ENCODE measurements around the gene INS.

Gene INS

GRCh38 chr11:2191883-2192282 is 30.9 kb upstream of the INS start:
- Histone ChIP-seq H3K9me3 (ENCODE audit: control insufficient read depth in 2 of 2, low read length in 2 of 2) (no peaks in the 10 kb centered on the region), H3K4me3 (ENCODE audit: low read length in 2 of 2) (no peak overlapping the region), H3K4me1 (ENCODE audit: control insufficient read depth in 2 of 2, insufficient read depth in 2 of 2, low read length in 2 of 2) (peaks cover 0 to 6% of the 10 kb centered on the region in 2 donors), H3K27me3 (ENCODE audit: control insufficient read depth in 2 of 2, insufficient read depth in 2 of 2, low read length in 2 of 2) (peaks cover 7 to 18% of the 10 kb centered on the region in 2 donors), H3K36me3 (ENCODE audit: control insufficient read depth in 2 of 2, insufficient read depth in 2 of 2, low read length in 2 of 2) (no peaks in the 10 kb centered on the region), H3K27ac (ENCODE audit: low read depth in 2 of 2, low read length in 2 of 2) (no peak overlapping the region), H3K9ac (ENCODE audit: low read depth in 1 of 2, low read length in 2 of 2) (no peak overlapping the region)

GRCh38 chr11:2190657-2191471 is 29.9 kb upstream of the INS start:
- peaks cover 10 to 24% of the 10 kb centered on the region in 2 donors for H3K27me3 ChIP-seq (ENCODE audit: control insufficient read depth in 2 of 2, insufficient read depth in 2 of 2, low read length in 2 of 2)
- peaks cover 0 to 6% of the 10 kb centered on the region in 2 donors for H3K4me1 ChIP-seq (ENCODE audit: control insufficient read depth in 2 of 2, insufficient read depth in 2 of 2, low read length in 2 of 2)
- H3K9me3 ChIP-seq (ENCODE audit: control insufficient read depth in 2 of 2, low read length in 2 of 2), result no peaks in the 10 kb centered on the region
- H3K4me3 ChIP-seq (ENCODE audit: low read length in 2 of 2), result no peak overlapping the region
- H3K9ac ChIP-seq (ENCODE audit: low read depth in 1 of 2, low read length in 2 of 2), result no peak overlapping the region
- no peaks in the 10 kb centered on the region for H3K36me3 ChIP-seq (ENCODE audit: control insufficient read depth in 2 of 2, insufficient read depth in 2 of 2, low read length in 2 of 2)
- no peak overlapping the region for H3K27ac ChIP-seq (ENCODE audit: low read depth in 2 of 2, low read length in 2 of 2)

DNA sequence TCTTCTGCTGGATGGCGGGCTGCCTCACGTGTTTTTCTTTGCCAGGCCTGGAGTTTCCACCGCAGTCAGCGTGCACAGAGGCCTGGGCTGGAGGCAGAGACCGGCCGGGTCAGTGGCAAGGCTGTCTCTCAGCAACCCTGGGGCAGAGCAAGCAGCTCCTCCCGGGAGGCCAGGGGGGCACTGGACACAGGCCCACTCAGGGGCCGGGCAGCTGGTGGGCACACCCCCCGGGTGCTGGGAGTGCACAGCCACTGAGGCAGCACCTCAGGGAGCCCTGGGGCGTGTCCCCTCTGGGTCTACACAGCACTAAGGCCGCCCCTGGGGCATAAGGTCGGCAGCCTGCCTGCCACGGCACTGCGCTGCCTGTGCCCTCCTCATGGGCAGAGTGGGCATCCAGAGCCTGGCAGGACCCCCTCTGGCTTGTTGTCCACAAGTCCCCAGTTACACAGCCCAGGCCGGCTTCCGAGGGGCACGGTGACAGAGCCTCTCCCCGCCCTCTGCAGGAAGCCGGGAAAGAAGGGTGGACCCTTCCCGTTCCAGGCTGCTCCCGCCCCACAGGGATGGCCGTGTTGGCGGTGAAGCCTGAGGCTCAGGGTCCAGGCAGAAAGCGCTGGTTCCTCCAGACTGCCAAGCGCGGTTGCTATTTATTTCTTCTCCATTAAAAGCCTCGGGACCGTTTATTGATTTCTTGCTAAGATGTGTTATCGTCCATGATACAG is 29.1 kb upstream of the INS start:
- H3K4me3 ChIP-seq (ENCODE audit: low read length in 2 of 2), result no peak overlapping the region
- H3K27me3 ChIP-seq (ENCODE audit: control insufficient read depth in 2 of 2, insufficient read depth in 2 of 2, low read length in 2 of 2), result peaks cover 12 to 31% of the 10 kb centered on the region in 2 donors
- no peaks in the 10 kb centered on the region for H3K36me3 ChIP-seq (ENCODE audit: control insufficient read depth in 2 of 2, insufficient read depth in 2 of 2, low read length in 2 of 2)
- H3K4me1 ChIP-seq (ENCODE audit: control insufficient read depth in 2 of 2, insufficient read depth in 2 of 2, low read length in 2 of 2), result peaks cover 0 to 6% of the 10 kb centered on the region in 2 donors
- no peak overlapping the region for H3K27ac ChIP-seq (ENCODE audit: low read depth in 2 of 2, low read length in 2 of 2)
- H3K9me3 ChIP-seq (ENCODE audit: control insufficient read depth in 2 of 2, low read length in 2 of 2), result no peaks in the 10 kb centered on the region
- no peak overlapping the region for H3K9ac ChIP-seq (ENCODE audit: low read depth in 1 of 2, low read length in 2 of 2)

GRCh38 chr11:2188745-2189144 is 27.7 kb upstream of the INS start:
- Histone ChIP-seq H3K9ac (ENCODE audit: low read depth in 1 of 2, low read length in 2 of 2) (no peak overlapping the region), H3K27ac (ENCODE audit: low read depth in 2 of 2, low read length in 2 of 2) (no peak overlapping the region), H3K9me3 (ENCODE audit: control insufficient read depth in 2 of 2, low read length in 2 of 2) (no peaks in the 10 kb centered on the region), H3K36me3 (ENCODE audit: control insufficient read depth in 2 of 2, insufficient read depth in 2 of 2, low read length in 2 of 2) (no peaks in the 10 kb centered on the region), H3K4me1 (ENCODE audit: control insufficient read depth in 2 of 2, insufficient read depth in 2 of 2, low read length in 2 of 2) (peaks cover 0 to 6% of the 10 kb centered on the region in 2 donors), H3K4me3 (ENCODE audit: low read length in 2 of 2) (no peak overlapping the region), H3K27me3 (ENCODE audit: control insufficient read depth in 2 of 2, insufficient read depth in 2 of 2, low read length in 2 of 2) (peaks cover 12 to 39% of the 10 kb centered on the region in 2 donors)

DNA sequence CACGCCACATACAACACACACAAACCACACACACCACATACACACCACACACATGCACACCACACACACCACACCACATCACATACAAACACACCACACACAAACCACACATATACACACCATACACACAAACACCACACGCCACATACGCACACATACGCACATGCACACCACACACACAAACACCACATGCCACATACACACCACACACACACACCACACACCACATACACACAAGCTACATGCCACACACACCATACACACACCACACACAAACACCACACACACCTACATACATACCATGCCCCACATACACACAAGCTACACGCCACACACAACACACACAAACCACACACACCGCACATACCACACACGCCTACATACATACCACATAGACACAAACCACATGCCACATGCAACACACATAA is 26.3 kb upstream of the INS start:
- H3K4me1 ChIP-seq (ENCODE audit: control insufficient read depth in 2 of 2, insufficient read depth in 2 of 2, low read length in 2 of 2), result peaks cover 0 to 4% of the 10 kb centered on the region in 2 donors
- H3K27me3 ChIP-seq (ENCODE audit: control insufficient read depth in 2 of 2, insufficient read depth in 2 of 2, low read length in 2 of 2), result peaks cover 12 to 39% of the 10 kb centered on the region in 2 donors
- H3K27ac ChIP-seq (ENCODE audit: low read depth in 2 of 2, low read length in 2 of 2), result no peak overlapping the region
- no peaks in the 10 kb centered on the region for H3K9me3 ChIP-seq (ENCODE audit: control insufficient read depth in 2 of 2, low read length in 2 of 2)
- H3K4me3 ChIP-seq (ENCODE audit: low read length in 2 of 2), result no peak overlapping the region
- H3K36me3 ChIP-seq (ENCODE audit: control insufficient read depth in 2 of 2, insufficient read depth in 2 of 2, low read length in 2 of 2), result no peaks in the 10 kb centered on the region
- no peak overlapping the region for H3K9ac ChIP-seq (ENCODE audit: low read depth in 1 of 2, low read length in 2 of 2)

GRCh38 chr11:2186669-2187279 is 25.8 kb upstream of the INS start:
- Histone ChIP-seq H3K36me3 (ENCODE audit: control insufficient read depth in 2 of 2, insufficient read depth in 2 of 2, low read length in 2 of 2) (no peaks in the 10 kb centered on the region), H3K9ac (ENCODE audit: low read depth in 1 of 2, low read length in 2 of 2) (no peak overlapping the region), H3K4me3 (ENCODE audit: low read length in 2 of 2) (no peak overlapping the region), H3K27ac (ENCODE audit: low read depth in 2 of 2, low read length in 2 of 2) (no peak overlapping the region), H3K27me3 (ENCODE audit: control insufficient read depth in 2 of 2, insufficient read depth in 2 of 2, low read length in 2 of 2) (peaks cover 12 to 43% of the 10 kb centered on the region in 2 donors), H3K9me3 (ENCODE audit: control insufficient read depth in 2 of 2, low read length in 2 of 2) (no peaks in the 10 kb centered on the region), H3K4me1 (ENCODE audit: control insufficient read depth in 2 of 2, insufficient read depth in 2 of 2, low read length in 2 of 2) (peaks cover 0 to 4% of the 10 kb centered on the region in 2 donors)

GRCh38 chr11:2185324-2186085 is 24.5 kb upstream of the INS start:
- no peak overlapping the region for H3K9ac ChIP-seq (ENCODE audit: low read depth in 1 of 2, low read length in 2 of 2)
- no peak overlapping the region for H3K27ac ChIP-seq (ENCODE audit: low read depth in 2 of 2, low read length in 2 of 2)
- H3K36me3 ChIP-seq (ENCODE audit: control insufficient read depth in 2 of 2, insufficient read depth in 2 of 2, low read length in 2 of 2), result no peaks in the 10 kb centered on the region
- no peak overlapping the region for H3K4me3 ChIP-seq (ENCODE audit: low read length in 2 of 2)
- H3K4me1 ChIP-seq (ENCODE audit: control insufficient read depth in 2 of 2, insufficient read depth in 2 of 2, low read length in 2 of 2), result no peaks in the 10 kb centered on the region
- no peaks in the 10 kb centered on the region for H3K9me3 ChIP-seq (ENCODE audit: control insufficient read depth in 2 of 2, low read length in 2 of 2)
- H3K27me3 ChIP-seq (ENCODE audit: control insufficient read depth in 2 of 2, insufficient read depth in 2 of 2, low read length in 2 of 2), result peaks cover 12 to 41% of the 10 kb centered on the region in 2 donors

- Histone ChIP-seq H3K27ac (ENCODE audit: low read depth in 2 of 2, low read length in 2 of 2) (no peak overlapping the region), H3K4me3 (ENCODE audit: low read length in 2 of 2) (no peak overlapping the region), H3K4me1 (ENCODE audit: control insufficient read depth in 2 of 2, insufficient read depth in 2 of 2, low read length in 2 of 2) (no peaks in the 10 kb centered on the region), H3K9me3 (ENCODE audit: control insufficient read depth in 2 of 2, low read length in 2 of 2) (no peaks in the 10 kb centered on the region), H3K27me3 (ENCODE audit: control insufficient read depth in 2 of 2, insufficient read depth in 2 of 2, low read length in 2 of 2) (peaks cover 10 to 35% of the 10 kb centered on the region in 2 donors), H3K9ac (ENCODE audit: low read depth in 1 of 2, low read length in 2 of 2) (no peak overlapping the region), H3K36me3 (ENCODE audit: control insufficient read depth in 2 of 2, insufficient read depth in 2 of 2, low read length in 2 of 2) (no peaks in the 10 kb centered on the region)
Observed at GRCh38 chr11:2182692-2183474, 21.9 kb upstream of the INS start.

DNA sequence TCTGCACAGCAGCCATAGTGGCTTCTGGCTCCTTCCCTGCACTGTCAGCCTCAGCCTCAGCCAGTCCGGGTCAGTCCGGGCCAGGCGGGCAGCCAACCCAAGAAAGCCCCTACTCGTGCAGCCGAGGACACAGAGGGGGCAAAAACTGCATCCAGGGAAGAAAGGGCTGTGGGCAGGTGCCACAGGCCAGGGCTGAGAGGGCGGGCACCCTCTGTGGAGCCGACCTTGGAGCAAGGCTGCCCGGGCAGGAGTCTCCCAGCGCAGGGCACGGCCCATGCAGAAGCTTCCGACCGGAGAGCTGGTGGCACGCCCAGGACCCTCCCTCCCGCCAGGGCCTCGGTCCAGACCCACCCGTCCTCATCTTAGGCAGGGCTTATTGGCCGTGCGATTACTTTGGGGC is 21.1 kb upstream of the INS start:
- Histone ChIP-seq H3K36me3 (ENCODE audit: control insufficient read depth in 2 of 2, insufficient read depth in 2 of 2, low read length in 2 of 2) (no peaks in the 10 kb centered on the region), H3K27me3 (ENCODE audit: control insufficient read depth in 2 of 2, insufficient read depth in 2 of 2, low read length in 2 of 2) (peaks cover 5 to 27% of the 10 kb centered on the region in 2 donors)

More for the DNA sequence above, 21.1 kb upstream of the INS start:
- Histone ChIP-seq H3K4me1 (ENCODE audit: control insufficient read depth in 2 of 2, insufficient read depth in 2 of 2, low read length in 2 of 2) (no peaks in the 10 kb centered on the region), H3K4me3 (ENCODE audit: low read length in 2 of 2) (no peak overlapping the region), H3K27ac (ENCODE audit: low read depth in 2 of 2, low read length in 2 of 2) (no peak overlapping the region), H3K9me3 (ENCODE audit: control insufficient read depth in 2 of 2, low read length in 2 of 2) (no peaks in the 10 kb centered on the region), H3K9ac (ENCODE audit: low read depth in 1 of 2, low read length in 2 of 2) (no peak overlapping the region)

Data from mucosa of rectum (tissue), 2 donors.